BE2C (cell line): ENCODE measurements around the gene PPARG.
"Not testable (repeated sequence)": the region's sequence is repeated elsewhere in the genome, so short reads cannot be mapped to it uniquely, and the experiment has no call there.

Experiments used
- DNase-seq: peaks from one replicate; pipeline ENCODE4 v3.0.0-alpha.2; 2020
- H3K27me3 ChIP-seq: fragments of 250-450 bp; sonication (Bioruptor Pico); 2 replicates; pipeline ENCODE4 v1.5.1; 2020; ENCODE audit warnings: mild to moderate bottlenecking
- H3K36me3 ChIP-seq: fragments of 250-450 bp; sonication (Bioruptor Pico); 2 replicates; pipeline ENCODE4 v1.5.1; 2020; ENCODE audit warnings: mild to moderate bottlenecking
- H3K4me1 ChIP-seq: fragments of 250-450 bp; sonication (Bioruptor Pico); 2 replicates; pipeline ENCODE4 v1.5.1; 2020
- H3K4me3 ChIP-seq: 2 replicates; pipeline ENCODE4 v1.5.1; 2011; ENCODE audit warnings: low read depth, low read length
- H3K9me3 ChIP-seq: fragments of 250-450 bp; sonication (Bioruptor Pico); 2 replicates; pipeline ENCODE4 v1.5.1; 2020
- TF ChIP-seq, protein P1 (sequence below): IDR thresholded peaks from 2 replicates; pipeline ENCODE4 v1.5.1; 2012; ENCODE audit warnings: mild to moderate bottlenecking, low read depth, low read length

Gene PPARG

DNA sequence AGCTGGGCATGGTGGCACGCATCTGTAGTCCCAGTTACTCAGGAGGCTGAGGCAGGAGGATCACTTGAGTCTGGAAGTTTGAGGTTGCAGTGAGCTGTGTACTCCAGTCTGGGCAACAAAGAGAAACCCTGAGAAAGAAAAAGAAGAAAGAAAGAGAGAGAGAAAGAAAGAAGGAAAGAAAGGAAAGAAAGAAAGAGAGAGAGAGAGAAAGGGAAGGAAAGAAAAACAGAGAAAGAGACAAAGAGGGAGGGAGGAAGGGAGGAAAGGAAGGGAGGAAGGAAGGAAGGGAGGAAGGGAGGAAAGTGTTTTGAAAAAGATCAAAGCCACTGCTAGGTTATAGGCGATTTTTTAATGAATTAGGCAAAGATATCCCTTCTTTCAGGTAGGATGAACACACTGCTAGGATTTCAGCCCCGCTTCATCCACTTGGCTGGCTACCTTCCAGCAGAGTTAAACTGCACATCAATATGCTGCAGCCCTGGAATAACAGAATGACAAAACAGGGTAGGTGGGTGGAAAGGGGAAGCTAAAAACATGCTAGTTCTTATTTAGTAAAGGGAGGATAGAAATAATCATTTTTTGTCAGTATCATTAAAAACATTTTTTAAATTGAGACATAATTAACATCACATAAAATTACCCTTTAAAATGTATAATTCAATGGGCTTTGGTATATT is 12.8 kb upstream of the PPARG start:
- H3K36me3 ChIP-seq = no peaks in the 10 kb centered on the region
- H3K4me1 ChIP-seq = no peaks in the 10 kb centered on the region
- no peak for DNase-seq
- H3K27me3 ChIP-seq = no peaks in the 10 kb centered on the region
- TF ChIP-seq, protein P1, sequence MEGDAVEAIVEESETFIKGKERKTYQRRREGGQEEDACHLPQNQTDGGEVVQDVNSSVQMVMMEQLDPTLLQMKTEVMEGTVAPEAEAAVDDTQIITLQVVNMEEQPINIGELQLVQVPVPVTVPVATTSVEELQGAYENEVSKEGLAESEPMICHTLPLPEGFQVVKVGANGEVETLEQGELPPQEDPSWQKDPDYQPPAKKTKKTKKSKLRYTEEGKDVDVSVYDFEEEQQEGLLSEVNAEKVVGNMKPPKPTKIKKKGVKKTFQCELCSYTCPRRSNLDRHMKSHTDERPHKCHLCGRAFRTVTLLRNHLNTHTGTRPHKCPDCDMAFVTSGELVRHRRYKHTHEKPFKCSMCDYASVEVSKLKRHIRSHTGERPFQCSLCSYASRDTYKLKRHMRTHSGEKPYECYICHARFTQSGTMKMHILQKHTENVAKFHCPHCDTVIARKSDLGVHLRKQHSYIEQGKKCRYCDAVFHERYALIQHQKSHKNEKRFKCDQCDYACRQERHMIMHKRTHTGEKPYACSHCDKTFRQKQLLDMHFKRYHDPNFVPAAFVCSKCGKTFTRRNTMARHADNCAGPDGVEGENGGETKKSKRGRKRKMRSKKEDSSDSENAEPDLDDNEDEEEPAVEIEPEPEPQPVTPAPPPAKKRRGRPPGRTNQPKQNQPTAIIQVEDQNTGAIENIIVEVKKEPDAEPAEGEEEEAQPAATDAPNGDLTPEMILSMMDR = no peak
- no peak overlapping the region for H3K4me3 ChIP-seq
- no peaks in the 10 kb centered on the region for H3K9me3 ChIP-seq

- H3K4me1 ChIP-seq, H3K36me3 ChIP-seq, H3K9me3 ChIP-seq, H3K4me3 ChIP-seq, H3K27me3 ChIP-seq, DNase-seq: not testable (repeated sequence)
Measured at GRCh38 chr3:12276827-12277226, 12.0 kb upstream of the PPARG start.

- H3K4me1 ChIP-seq = no peaks in the 10 kb centered on the region
- DNase-seq = no peak
- H3K9me3 ChIP-seq = no peaks in the 10 kb centered on the region
- no peak overlapping the region for H3K4me3 ChIP-seq
- H3K36me3 ChIP-seq = no peaks in the 10 kb centered on the region
- H3K27me3 ChIP-seq = no peaks in the 10 kb centered on the region
- TF ChIP-seq, protein P1 = no peak
Measured at GRCh38 chr3:12278566-12278965, 10.3 kb upstream of the PPARG start.

DNA sequence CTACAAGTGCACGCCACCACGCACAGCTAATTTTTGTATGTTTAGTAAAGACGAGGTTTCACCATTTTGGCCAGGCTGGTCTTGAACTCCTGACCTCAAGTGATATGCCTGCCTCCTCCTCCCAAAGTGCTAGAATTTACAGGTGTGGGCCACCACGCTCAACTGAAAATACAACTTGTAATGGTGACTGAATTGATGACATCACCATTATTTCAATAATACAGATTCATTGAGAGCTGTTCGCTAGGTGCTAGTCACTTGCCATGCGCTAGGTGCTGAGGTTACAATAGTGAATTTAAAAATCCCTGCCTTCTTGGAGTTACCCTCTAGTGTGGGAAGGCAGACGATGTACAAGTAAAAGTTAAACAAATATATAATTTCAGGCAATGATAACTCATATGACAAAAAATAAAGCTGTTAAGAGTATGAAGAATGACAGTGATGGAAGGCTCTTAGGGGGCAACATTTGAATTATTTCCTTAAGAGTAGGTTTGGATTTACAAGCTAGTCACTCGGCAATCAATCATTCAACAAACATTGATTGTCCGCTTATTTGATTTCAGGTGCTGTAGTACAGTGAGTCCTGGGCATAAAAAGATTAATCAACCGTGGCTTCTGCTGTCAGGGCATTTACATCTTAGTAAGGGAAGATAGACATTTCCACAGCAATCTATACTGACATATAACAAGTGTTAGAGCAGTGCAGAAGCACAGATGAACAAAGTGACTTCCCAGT is 9.1 kb upstream of the PPARG start:
- H3K4me3 ChIP-seq = no peak overlapping the region
- H3K36me3 ChIP-seq = no peaks in the 10 kb centered on the region
- DNase-seq = no peak
- no peaks in the 10 kb centered on the region for H3K27me3 ChIP-seq
- H3K4me1 ChIP-seq = no peaks in the 10 kb centered on the region
- no peaks in the 10 kb centered on the region for H3K9me3 ChIP-seq
- TF ChIP-seq, protein P1 = no peak

DNA sequence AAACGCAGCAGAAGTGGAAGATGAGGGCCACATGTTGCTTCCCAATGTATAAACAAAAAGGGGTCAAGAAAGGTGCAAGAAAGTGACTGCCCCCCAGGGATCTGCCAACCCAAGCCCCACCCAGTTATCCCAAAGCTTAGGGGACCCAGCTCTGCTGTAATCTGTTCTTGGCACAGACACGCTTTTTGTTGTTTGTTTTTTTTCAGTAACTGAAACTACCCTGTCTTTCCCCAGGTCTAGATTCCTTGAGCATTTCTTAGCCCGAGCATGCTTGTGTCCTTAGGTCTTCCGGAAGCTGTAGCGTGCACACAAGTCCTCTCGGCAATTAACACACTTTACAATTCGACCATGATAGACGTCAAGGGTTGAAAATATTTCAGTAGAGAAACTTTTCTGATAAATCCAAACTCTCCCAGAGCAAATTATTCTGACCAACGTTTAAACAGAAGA is 8.5 kb upstream of the PPARG start:
- TF ChIP-seq, protein P1 = no peak
- Histone ChIP-seq H3K4me3 (no peak overlapping the region), H3K27me3 (no peaks in the 10 kb centered on the region), H3K4me1 (no peaks in the 10 kb centered on the region), H3K9me3 (no peaks in the 10 kb centered on the region), H3K36me3 (no peaks in the 10 kb centered on the region)
- no peak for DNase-seq

- H3K4me3 ChIP-seq = no peak overlapping the region
- TF ChIP-seq, protein P1 = no peak
- H3K4me1 ChIP-seq = no peaks in the 10 kb centered on the region
- H3K36me3 ChIP-seq = no peaks in the 10 kb centered on the region
- H3K9me3 ChIP-seq = no peaks in the 10 kb centered on the region
- no peak for DNase-seq
- no peaks in the 10 kb centered on the region for H3K27me3 ChIP-seq
Measured at GRCh38 chr3:12284591-12284990, 4.3 kb upstream of the PPARG start.
